ENCODE data around the gene CCDC40. TPM values are rescaled to one million over a fixed set of nuclear protein-coding genes. Genes with fewer than 3 reads are reported as not detected.

CCDC40 gene
- total and polyA plus RNA-seq, 2 of the 13 experiments (the other 11 are each of a cell fraction or from before 2014, with no cell fraction given): 4.1 to 5.5 TPM

DNA sequence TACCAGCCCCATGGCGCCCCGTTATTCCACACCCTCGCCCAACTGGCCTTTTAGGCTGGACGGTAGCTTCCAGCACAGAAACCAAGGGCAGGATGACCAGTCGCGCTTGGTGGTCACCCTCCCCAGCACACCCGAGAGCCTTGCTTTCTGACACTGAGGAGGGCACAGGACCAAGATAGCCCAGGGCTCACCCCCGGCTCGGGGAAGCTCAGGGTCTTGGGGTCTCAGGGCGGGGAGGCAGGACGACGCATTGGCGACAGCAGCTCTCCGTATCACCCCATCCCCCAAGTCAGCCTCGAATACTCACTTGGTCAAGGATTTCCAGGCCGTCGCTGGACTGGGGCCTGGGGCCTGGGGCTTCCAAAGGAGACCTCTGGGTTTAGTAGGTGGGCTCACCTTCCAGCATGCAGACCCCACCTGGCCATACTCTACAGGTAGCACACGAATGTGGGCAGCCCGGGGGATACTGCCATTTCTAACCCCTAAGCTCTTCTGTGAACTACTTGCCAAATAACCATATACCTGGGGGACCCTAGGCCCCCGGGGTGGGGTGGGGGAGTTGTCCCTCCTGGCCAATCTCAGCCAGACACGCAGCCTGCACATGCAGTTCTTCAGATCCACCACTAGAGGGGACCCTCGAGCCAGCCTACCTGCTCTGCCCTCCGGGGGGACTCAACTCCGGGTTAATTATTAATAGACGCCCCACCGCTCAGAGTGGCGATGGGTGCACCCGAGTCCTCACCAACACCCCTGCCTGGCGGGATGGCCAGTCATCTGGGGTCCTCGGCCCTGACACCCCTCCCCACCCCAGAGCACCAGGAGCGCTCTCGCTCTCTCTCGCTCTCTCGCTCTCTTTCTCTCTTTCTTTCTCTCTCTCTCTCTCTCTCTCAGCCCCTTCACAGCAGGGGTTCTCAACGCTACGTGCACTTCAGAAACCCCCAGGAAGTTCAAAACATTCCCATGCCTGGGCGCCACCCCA is 30.8 kb upstream of the CCDC40 start (continued):
- peak; percentile 47; the same call in 1 of the 2 replicates for TF ChIP-seq CC2D1A (CRISPR knock-in tag; IDR thresholded peaks at IDR 0.05)
- TF ChIP-seq ZNF724P (CRISPR knock-in tag; IDR thresholded peaks at IDR 0.05; ENCODE audit: borderline replicate concordance): no peak; the same call in 1 of the 2 replicates
- TF ChIP-seq RARG (CRISPR knock-in tag; IDR thresholded peaks at IDR 0.05; ENCODE audit: low read depth): no peak
- TF ChIP-seq ZNF547 (CRISPR knock-in tag; IDR thresholded peaks at IDR 0.05): no peak
- no peak for TF ChIP-seq ZNF720 (CRISPR knock-in tag; IDR thresholded peaks at IDR 0.05)
- no peak for TF ChIP-seq ZNF773 (CRISPR knock-in tag; IDR thresholded peaks at IDR 0.05; ENCODE audit: borderline replicate concordance)
- TF ChIP-seq SPEN (CRISPR knock-in tag; IDR thresholded peaks at IDR 0.05; ENCODE audit: low read depth): no peak
- TF ChIP-seq, protein P1, sequence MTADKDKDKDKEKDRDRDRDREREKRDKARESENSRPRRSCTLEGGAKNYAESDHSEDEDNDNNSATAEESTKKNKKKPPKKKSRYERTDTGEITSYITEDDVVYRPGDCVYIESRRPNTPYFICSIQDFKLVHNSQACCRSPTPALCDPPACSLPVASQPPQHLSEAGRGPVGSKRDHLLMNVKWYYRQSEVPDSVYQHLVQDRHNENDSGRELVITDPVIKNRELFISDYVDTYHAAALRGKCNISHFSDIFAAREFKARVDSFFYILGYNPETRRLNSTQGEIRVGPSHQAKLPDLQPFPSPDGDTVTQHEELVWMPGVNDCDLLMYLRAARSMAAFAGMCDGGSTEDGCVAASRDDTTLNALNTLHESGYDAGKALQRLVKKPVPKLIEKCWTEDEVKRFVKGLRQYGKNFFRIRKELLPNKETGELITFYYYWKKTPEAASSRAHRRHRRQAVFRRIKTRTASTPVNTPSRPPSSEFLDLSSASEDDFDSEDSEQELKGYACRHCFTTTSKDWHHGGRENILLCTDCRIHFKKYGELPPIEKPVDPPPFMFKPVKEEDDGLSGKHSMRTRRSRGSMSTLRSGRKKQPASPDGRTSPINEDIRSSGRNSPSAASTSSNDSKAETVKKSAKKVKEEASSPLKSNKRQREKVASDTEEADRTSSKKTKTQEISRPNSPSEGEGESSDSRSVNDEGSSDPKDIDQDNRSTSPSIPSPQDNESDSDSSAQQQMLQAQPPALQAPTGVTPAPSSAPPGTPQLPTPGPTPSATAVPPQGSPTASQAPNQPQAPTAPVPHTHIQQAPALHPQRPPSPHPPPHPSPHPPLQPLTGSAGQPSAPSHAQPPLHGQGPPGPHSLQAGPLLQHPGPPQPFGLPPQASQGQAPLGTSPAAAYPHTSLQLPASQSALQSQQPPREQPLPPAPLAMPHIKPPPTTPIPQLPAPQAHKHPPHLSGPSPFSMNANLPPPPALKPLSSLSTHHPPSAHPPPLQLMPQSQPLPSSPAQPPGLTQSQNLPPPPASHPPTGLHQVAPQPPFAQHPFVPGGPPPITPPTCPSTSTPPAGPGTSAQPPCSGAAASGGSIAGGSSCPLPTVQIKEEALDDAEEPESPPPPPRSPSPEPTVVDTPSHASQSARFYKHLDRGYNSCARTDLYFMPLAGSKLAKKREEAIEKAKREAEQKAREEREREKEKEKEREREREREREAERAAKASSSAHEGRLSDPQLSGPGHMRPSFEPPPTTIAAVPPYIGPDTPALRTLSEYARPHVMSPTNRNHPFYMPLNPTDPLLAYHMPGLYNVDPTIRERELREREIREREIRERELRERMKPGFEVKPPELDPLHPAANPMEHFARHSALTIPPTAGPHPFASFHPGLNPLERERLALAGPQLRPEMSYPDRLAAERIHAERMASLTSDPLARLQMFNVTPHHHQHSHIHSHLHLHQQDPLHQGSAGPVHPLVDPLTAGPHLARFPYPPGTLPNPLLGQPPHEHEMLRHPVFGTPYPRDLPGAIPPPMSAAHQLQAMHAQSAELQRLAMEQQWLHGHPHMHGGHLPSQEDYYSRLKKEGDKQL (CRISPR knock-in tag; IDR thresholded peaks at IDR 0.05; ENCODE audit: low read depth): no peak
- TF ChIP-seq TRIM24 (CRISPR knock-in tag; IDR thresholded peaks at IDR 0.05): no peak
- no peak for TF ChIP-seq CREB1 (IDR thresholded peaks at IDR 0.05)
- no peak for TF ChIP-seq CREB1 (CRISPR knock-in tag; IDR thresholded peaks at IDR 0.05)
- no peak for TF ChIP-seq ZNF589 (CRISPR knock-in tag; conservative IDR thresholded peaks at IDR 0.05)
- TF ChIP-seq, protein P2, sequence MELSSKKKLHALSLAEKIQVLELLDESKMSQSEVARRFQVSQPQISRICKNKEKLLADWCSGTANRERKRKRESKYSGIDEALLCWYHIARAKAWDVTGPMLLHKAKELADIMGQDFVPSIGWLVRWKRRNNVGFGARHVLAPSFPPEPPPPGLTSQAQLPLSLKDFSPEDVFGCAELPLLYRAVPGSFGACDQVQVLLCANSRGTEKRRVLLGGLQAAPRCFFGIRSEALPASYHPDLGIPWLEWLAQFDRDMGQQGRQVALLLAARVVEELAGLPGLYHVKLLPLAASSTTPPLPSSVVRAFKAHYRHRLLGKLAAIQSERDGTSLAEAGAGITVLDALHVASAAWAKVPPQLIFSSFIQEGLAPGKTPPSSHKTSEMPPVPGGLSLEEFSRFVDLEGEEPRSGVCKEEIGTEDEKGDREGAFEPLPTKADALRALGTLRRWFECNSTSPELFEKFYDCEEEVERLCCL (CRISPR knock-in tag; IDR thresholded peaks at IDR 0.05; ENCODE audit: borderline replicate concordance): 0 out of 2 replicates have a peak, but pooled peaks have one; percentile 76
- no peak for TF ChIP-seq ATF7-NPFF (CRISPR knock-in tag; IDR thresholded peaks at IDR 0.05; ENCODE audit: low read depth)
- peak; percentile 38; the same call in 1 of the 2 replicates for TF ChIP-seq NCOA2 (CRISPR knock-in tag; IDR thresholded peaks at IDR 0.05)
- TF ChIP-seq ZNF138 (CRISPR knock-in tag; IDR thresholded peaks at IDR 0.05; ENCODE audit: low read depth): no peak
- TF ChIP-seq E2F5 (CRISPR knock-in tag; conservative IDR thresholded peaks at IDR 0.05): no peak
- TF ChIP-seq PRMT3 (CRISPR knock-in tag; IDR thresholded peaks at IDR 0.05; ENCODE audit: borderline replicate concordance, low read depth): no peak
- TF ChIP-seq DBP (CRISPR knock-in tag; IDR thresholded peaks at IDR 0.05; ENCODE audit: not compliant biosample characterization): no peak
- no peak for TF ChIP-seq WIZ (CRISPR knock-in tag; IDR thresholded peaks at IDR 0.05)
